Panc1 (cell line): ENCODE measurements around the gene ATP1A1.

Experiments
- TF ChIP-seq, protein P1 (sequence below): fragments of 450-650 bp; IDR thresholded peaks from 2 replicates; pipeline ENCODE4 v1.5.1; 2017; ENCODE audit warnings: mild to moderate bottlenecking
- TF ChIP-seq, protein P2 (sequence below), 2 experiments: IDR thresholded peaks; 2 replicates each; pipeline ENCODE4 v1.6.1; 2011 to 2012; ENCODE audit warnings: low read depth in 2 of 2, control low read depth in 1 of 2, low read length in 1 of 2, mild to moderate bottlenecking in 1 of 2, moderate library complexity in 1 of 2; ENCODE audit not compliant: insufficient read depth in 1 of 2

DNA sequence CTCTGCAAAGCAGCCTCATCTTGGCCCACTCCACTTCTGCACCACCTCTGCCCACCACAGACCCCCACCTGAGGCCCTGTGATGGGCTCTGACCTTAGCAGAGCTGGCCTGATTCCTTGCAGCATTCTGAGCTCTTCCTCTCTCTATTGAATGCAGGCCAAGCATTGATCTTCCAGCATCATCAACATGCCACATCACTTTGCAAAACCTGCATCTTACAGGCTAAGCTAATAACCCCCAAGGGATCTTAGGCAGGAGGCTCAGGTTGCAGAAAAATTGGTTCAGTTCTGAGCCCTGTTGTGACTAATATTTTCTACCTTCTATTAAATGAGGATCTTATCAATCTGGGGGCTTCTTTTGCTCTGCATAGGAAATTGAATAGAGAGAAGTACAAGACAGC is 78.7 kb downstream of the ATP1A1 start:
- TF ChIP-seq, protein P1, sequence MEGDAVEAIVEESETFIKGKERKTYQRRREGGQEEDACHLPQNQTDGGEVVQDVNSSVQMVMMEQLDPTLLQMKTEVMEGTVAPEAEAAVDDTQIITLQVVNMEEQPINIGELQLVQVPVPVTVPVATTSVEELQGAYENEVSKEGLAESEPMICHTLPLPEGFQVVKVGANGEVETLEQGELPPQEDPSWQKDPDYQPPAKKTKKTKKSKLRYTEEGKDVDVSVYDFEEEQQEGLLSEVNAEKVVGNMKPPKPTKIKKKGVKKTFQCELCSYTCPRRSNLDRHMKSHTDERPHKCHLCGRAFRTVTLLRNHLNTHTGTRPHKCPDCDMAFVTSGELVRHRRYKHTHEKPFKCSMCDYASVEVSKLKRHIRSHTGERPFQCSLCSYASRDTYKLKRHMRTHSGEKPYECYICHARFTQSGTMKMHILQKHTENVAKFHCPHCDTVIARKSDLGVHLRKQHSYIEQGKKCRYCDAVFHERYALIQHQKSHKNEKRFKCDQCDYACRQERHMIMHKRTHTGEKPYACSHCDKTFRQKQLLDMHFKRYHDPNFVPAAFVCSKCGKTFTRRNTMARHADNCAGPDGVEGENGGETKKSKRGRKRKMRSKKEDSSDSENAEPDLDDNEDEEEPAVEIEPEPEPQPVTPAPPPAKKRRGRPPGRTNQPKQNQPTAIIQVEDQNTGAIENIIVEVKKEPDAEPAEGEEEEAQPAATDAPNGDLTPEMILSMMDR: no peak
- TF ChIP-seq, protein P2, sequence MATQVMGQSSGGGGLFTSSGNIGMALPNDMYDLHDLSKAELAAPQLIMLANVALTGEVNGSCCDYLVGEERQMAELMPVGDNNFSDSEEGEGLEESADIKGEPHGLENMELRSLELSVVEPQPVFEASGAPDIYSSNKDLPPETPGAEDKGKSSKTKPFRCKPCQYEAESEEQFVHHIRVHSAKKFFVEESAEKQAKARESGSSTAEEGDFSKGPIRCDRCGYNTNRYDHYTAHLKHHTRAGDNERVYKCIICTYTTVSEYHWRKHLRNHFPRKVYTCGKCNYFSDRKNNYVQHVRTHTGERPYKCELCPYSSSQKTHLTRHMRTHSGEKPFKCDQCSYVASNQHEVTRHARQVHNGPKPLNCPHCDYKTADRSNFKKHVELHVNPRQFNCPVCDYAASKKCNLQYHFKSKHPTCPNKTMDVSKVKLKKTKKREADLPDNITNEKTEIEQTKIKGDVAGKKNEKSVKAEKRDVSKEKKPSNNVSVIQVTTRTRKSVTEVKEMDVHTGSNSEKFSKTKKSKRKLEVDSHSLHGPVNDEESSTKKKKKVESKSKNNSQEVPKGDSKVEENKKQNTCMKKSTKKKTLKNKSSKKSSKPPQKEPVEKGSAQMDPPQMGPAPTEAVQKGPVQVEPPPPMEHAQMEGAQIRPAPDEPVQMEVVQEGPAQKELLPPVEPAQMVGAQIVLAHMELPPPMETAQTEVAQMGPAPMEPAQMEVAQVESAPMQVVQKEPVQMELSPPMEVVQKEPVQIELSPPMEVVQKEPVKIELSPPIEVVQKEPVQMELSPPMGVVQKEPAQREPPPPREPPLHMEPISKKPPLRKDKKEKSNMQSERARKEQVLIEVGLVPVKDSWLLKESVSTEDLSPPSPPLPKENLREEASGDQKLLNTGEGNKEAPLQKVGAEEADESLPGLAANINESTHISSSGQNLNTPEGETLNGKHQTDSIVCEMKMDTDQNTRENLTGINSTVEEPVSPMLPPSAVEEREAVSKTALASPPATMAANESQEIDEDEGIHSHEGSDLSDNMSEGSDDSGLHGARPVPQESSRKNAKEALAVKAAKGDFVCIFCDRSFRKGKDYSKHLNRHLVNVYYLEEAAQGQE (IDR thresholded peaks at IDR 0.05; ENCODE audit: insufficient read depth in 1 of 2, low read depth in 2 of 2, low read length in 1 of 2): no peak
